ENCODE results near the gene PDCD1.

- TF ChIP-seq CTCF (tag by site-specific recombination; IDR thresholded peaks at IDR 0.05), result no peak
- TF ChIP-seq ZNF366 (tag by site-specific recombination; conservative IDR thresholded peaks at IDR 0.05), result no peak
- no peak for TF ChIP-seq ZNF677 (tag by site-specific recombination; IDR thresholded peaks at IDR 0.05)
- TF ChIP-seq ZNF211 (tag by site-specific recombination; IDR thresholded peaks at IDR 0.05; ENCODE audit: low read depth), result no peak
Measured at GRCh38 chr2:241873803-241874110, 15.1 kb upstream of the PDCD1 start.

Measured in HEK293 (cell line).